SKM-1 treated with dmso at 0.1 percent for 144 hours (cell line): ENCODE results near the gene ZBTB42.

Experiments used
- DNase-seq: peaks from one replicate; lab custom pipeline; 2025; ENCODE audit not compliant: unreplicated experiment; lab: John Stamatoyannopoulos, UW

ZBTB42 gene

GRCh38 chr14:104794631-104794992, 6.3 kb upstream of the ZBTB42 start:
- no peak for DNase-seq

- no peak for DNase-seq
Measured at GRCh38 chr14:104794993-104795780, 5.7 kb upstream of the ZBTB42 start, which contains the start of gene AKT1. Gene AKT1, minus strand, starts transcription at chr14:104795748. Its CDS starts 3,105 bp downstream, at chr14:104792643.

GRCh38 chr14:104795781-104796686, 4.9 kb upstream of the ZBTB42 start:
- DNase-seq = peak; percentile 17

- DNase-seq = no peak
Measured at GRCh38 chr14:104796687-104797081, 4.2 kb upstream of the ZBTB42 start.

- DNase-seq = no peak
Measured at GRCh38 chr14:104797115-104798044, 3.5 kb upstream of the ZBTB42 start.

GRCh38 chr14:104798300-104799243, 2.3 kb upstream of the ZBTB42 start:
- no peak for DNase-seq

GRCh38 chr14:104799244-104800014, 1.5 kb upstream of the ZBTB42 start:
- DNase-seq = no peak

GRCh38 chr14:104800015-104800770, 708 bp upstream of the ZBTB42 start:
- peak; percentile 6 for DNase-seq

GRCh38 chr14:104801520-104802393, 856 bp downstream of the ZBTB42 start:
- no peak for DNase-seq

- no peak for DNase-seq
Measured at GRCh38 chr14:104802394-104803184, 1.7 kb downstream of the ZBTB42 start.

- no peak for DNase-seq
Measured at GRCh38 chr14:104803280-104803911, 2.5 kb downstream of the ZBTB42 start.

- DNase-seq = no peak
Measured at GRCh38 chr14:104803912-104804410, 3.1 kb downstream of the ZBTB42 start.

- DNase-seq = no peak
Measured at GRCh38 chr14:104804481-104805325, 3.8 kb downstream of the ZBTB42 start.

GRCh38 chr14:104805326-104805678, 4.4 kb downstream of the ZBTB42 start:
- no peak for DNase-seq
